Central memory CD8-positive, alpha-beta T cell (primary cell): ENCODE data around the gene ZNG1B.
"Not testable (repeated sequence)": the region's sequence is repeated elsewhere in the genome, so short reads cannot be mapped to it uniquely, and the experiment has no call there.

Experiments used
- ATAC-seq: fragments of 150-1000 bp; cut with Tn5 transposase; replicated peaks from 2 replicates; pipeline ENCODE4 v1.10.0; 2022; ENCODE audit warnings: mild to moderate bottlenecking, moderate FRiP score, moderate number of reproducible peaks; ENCODE audit not compliant: poor library complexity, severe bottlenecking; ENCODE audit errors: extremely low read depth
- DNase-seq, 2 donors: peaks; one replicate each; pipeline ENCODE4 v3.0.0; 2021; ENCODE audit warnings: low spot score in 2 of 2
- H3K27ac Mint-ChIP-seq: one replicate; pipeline ENCODE4 v1.8.0; 2022; ENCODE audit warnings: low read depth, mild to moderate bottlenecking, moderate library complexity, mixed read lengths
- H3K27me3 Mint-ChIP-seq: one replicate; pipeline ENCODE4 v1.8.0; 2022; ENCODE audit warnings: mixed read lengths
- H3K36me3 Mint-ChIP-seq: one replicate; pipeline ENCODE4 v1.8.0; 2022; ENCODE audit warnings: mild to moderate bottlenecking, moderate library complexity, mixed read lengths; ENCODE audit not compliant: insufficient read depth
- H3K4me1 Mint-ChIP-seq: one replicate; pipeline ENCODE4 v1.8.0; 2022; ENCODE audit warnings: mixed read lengths
- H3K4me3 Mint-ChIP-seq: one replicate; pipeline ENCODE4 v1.8.0; 2022; ENCODE audit warnings: mild to moderate bottlenecking, moderate library complexity, mixed read lengths
- H3K9me3 Mint-ChIP-seq: one replicate; pipeline ENCODE4 v1.8.0; 2022; ENCODE audit warnings: mixed read lengths

Gene ZNG1B

GRCh38 chr2:113498365-113498764 is 60.9 kb downstream of the ZNG1B start, which contains the start of gene FOXD4L1:
FOXD4L1 (plus strand) TSS chr2:113498665; CDS start chr2:113499257, 592 bp downstream.
- not testable (repeated sequence) for H3K9me3 Mint-ChIP-seq, DNase-seq, ATAC-seq, H3K27ac Mint-ChIP-seq
- Mint-ChIP-seq H3K4me3 (peak within 1 kb of the TSS; percentile 17), H3K4me1 (peaks cover 15% of the 10 kb centered on the region), H3K36me3 (peaks cover 16% of the 10 kb centered on the region), H3K27me3 (peaks cover 35% of the 10 kb centered on the region)

- DNase-seq, result peak in 1 of 2 donors; percentile 18
- H3K4me3 Mint-ChIP-seq, result peak overlapping the region; percentile 17
- H3K4me1 Mint-ChIP-seq, result peaks cover 15% of the 10 kb centered on the region
- H3K27ac Mint-ChIP-seq, H3K9me3 Mint-ChIP-seq, ATAC-seq: not testable (repeated sequence)
- H3K36me3 Mint-ChIP-seq, result peaks cover 16% of the 10 kb centered on the region
- peaks cover 35% of the 10 kb centered on the region for H3K27me3 Mint-ChIP-seq
Measured at GRCh38 chr2:113499019-113499885, 61.8 kb downstream of the ZNG1B start.

- peak overlapping the region; percentile 62 for H3K4me3 Mint-ChIP-seq
- not testable (repeated sequence) for DNase-seq, H3K27ac Mint-ChIP-seq, ATAC-seq, H3K9me3 Mint-ChIP-seq
- peaks cover 16% of the 10 kb centered on the region for H3K36me3 Mint-ChIP-seq
- peaks cover 15% of the 10 kb centered on the region for H3K4me1 Mint-ChIP-seq
- H3K27me3 Mint-ChIP-seq, result peaks cover 35% of the 10 kb centered on the region
Measured at GRCh38 chr2:113499886-113500722, 62.6 kb downstream of the ZNG1B start.

- peak; percentile 17 for ATAC-seq
- H3K4me1 Mint-ChIP-seq, result peaks cover 15% of the 10 kb centered on the region
- H3K9me3 Mint-ChIP-seq, DNase-seq, H3K27ac Mint-ChIP-seq: not testable (repeated sequence)
- peak overlapping the region; percentile 62 for H3K4me3 Mint-ChIP-seq
- peaks cover 35% of the 10 kb centered on the region for H3K27me3 Mint-ChIP-seq
- peaks cover 16% of the 10 kb centered on the region for H3K36me3 Mint-ChIP-seq
Measured at GRCh38 chr2:113500723-113501038, 63.2 kb downstream of the ZNG1B start.

GRCh38 chr2:113502216-113503093 is 65.0 kb downstream of the ZNG1B start:
- peak overlapping the region; percentile 72 for H3K4me3 Mint-ChIP-seq
- not testable (repeated sequence) for H3K9me3 Mint-ChIP-seq, ATAC-seq, DNase-seq
- peaks cover 37% of the 10 kb centered on the region for H3K27me3 Mint-ChIP-seq
- peak overlapping the region; percentile 22 for H3K27ac Mint-ChIP-seq
- H3K4me1 Mint-ChIP-seq, result peaks cover 15% of the 10 kb centered on the region
- peaks cover 12% of the 10 kb centered on the region for H3K36me3 Mint-ChIP-seq

- H3K36me3 Mint-ChIP-seq, result peaks cover 11% of the 10 kb centered on the region
- peak; percentile 56 for ATAC-seq
- H3K4me3 Mint-ChIP-seq, result peak overlapping the region; percentile 72
- peaks cover 15% of the 10 kb centered on the region for H3K4me1 Mint-ChIP-seq
- DNase-seq, result peak in 1 of 2 donors; percentile 16
- peaks cover 39% of the 10 kb centered on the region for H3K27me3 Mint-ChIP-seq
- not testable (repeated sequence) for H3K27ac Mint-ChIP-seq, H3K9me3 Mint-ChIP-seq
Measured at GRCh38 chr2:113503094-113504042, 65.9 kb downstream of the ZNG1B start.

GRCh38 chr2:113504081-113504480 is 66.6 kb downstream of the ZNG1B start:
- DNase-seq, ATAC-seq, H3K9me3 Mint-ChIP-seq, H3K27ac Mint-ChIP-seq: not testable (repeated sequence)
- Mint-ChIP-seq H3K4me3 (peak overlapping the region; percentile 23), H3K4me1 (peaks cover 15% of the 10 kb centered on the region), H3K36me3 (peaks cover 11% of the 10 kb centered on the region), H3K27me3 (peaks cover 35% of the 10 kb centered on the region)

GRCh38 chr2:113507394-113508140 is 70.1 kb downstream of the ZNG1B start:
- not testable (repeated sequence) for H3K4me3 Mint-ChIP-seq, H3K4me1 Mint-ChIP-seq, H3K36me3 Mint-ChIP-seq, ATAC-seq, H3K9me3 Mint-ChIP-seq, H3K27ac Mint-ChIP-seq, DNase-seq
- H3K27me3 Mint-ChIP-seq, result peaks cover 24% of the 10 kb centered on the region

GRCh38 chr2:113508187-113508586 is 70.7 kb downstream of the ZNG1B start:
- H3K9me3 Mint-ChIP-seq, H3K4me3 Mint-ChIP-seq, DNase-seq, H3K4me1 Mint-ChIP-seq, ATAC-seq, H3K36me3 Mint-ChIP-seq, H3K27ac Mint-ChIP-seq: not testable (repeated sequence)
- peaks cover 19% of the 10 kb centered on the region for H3K27me3 Mint-ChIP-seq

GRCh38 chr2:113510913-113511312 is 73.4 kb downstream of the ZNG1B start:
- H3K4me1 Mint-ChIP-seq, H3K27ac Mint-ChIP-seq, H3K36me3 Mint-ChIP-seq, DNase-seq, H3K4me3 Mint-ChIP-seq, H3K9me3 Mint-ChIP-seq, ATAC-seq: not testable (repeated sequence)
- H3K27me3 Mint-ChIP-seq, result peaks cover 19% of the 10 kb centered on the region

GRCh38 chr2:113511859-113512258 is 74.4 kb downstream of the ZNG1B start:
- not testable (repeated sequence) for ATAC-seq, H3K27ac Mint-ChIP-seq, H3K4me3 Mint-ChIP-seq, DNase-seq, H3K9me3 Mint-ChIP-seq, H3K4me1 Mint-ChIP-seq, H3K36me3 Mint-ChIP-seq
- H3K27me3 Mint-ChIP-seq, result peaks cover 19% of the 10 kb centered on the region
